OCI-LY7 (cell line): ENCODE results near the gene ABCG2.

Source experiments
- EZH2phosphoT487 ChIP-seq: fragments of 200-600 bp; sonication (generic); IDR thresholded peaks from 2 replicates; pipeline ENCODE4 v1.6.1; 2018; ENCODE audit warnings: low read depth, borderline replicate concordance, mild to moderate bottlenecking, mixed run types, antibody characterized with exemption, low read length, moderate library complexity, mixed read lengths
- TF ChIP-seq, protein P1 (sequence below): fragments of 200-600 bp; sonication (generic); conservative IDR thresholded peaks from 2 replicates; pipeline ENCODE4 v1.5.1; 2014; ENCODE audit warnings: mild to moderate bottlenecking, antibody characterized with exemption, low read length, moderate library complexity, mixed read lengths

DNA sequence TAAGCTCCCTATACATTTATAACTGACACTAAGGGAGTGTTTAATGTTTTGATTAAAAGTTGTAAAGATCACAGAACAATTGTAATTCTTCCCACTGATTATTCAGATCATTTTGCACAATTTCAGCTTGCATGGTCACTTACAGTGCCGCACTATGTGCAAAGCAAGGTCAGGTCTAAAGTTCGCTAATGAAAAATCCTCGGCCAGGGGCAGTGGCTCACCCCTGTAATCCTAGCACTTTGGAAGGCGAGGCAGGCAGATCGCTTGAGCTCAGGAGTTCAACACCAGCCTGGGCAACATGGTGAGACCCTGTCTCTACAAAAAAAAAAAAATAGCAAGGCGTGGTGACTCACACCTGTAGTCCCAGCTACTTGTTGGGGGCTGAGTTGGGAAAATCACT, 94.0 kb downstream of the ABCG2 start:
- TF ChIP-seq, protein P1, sequence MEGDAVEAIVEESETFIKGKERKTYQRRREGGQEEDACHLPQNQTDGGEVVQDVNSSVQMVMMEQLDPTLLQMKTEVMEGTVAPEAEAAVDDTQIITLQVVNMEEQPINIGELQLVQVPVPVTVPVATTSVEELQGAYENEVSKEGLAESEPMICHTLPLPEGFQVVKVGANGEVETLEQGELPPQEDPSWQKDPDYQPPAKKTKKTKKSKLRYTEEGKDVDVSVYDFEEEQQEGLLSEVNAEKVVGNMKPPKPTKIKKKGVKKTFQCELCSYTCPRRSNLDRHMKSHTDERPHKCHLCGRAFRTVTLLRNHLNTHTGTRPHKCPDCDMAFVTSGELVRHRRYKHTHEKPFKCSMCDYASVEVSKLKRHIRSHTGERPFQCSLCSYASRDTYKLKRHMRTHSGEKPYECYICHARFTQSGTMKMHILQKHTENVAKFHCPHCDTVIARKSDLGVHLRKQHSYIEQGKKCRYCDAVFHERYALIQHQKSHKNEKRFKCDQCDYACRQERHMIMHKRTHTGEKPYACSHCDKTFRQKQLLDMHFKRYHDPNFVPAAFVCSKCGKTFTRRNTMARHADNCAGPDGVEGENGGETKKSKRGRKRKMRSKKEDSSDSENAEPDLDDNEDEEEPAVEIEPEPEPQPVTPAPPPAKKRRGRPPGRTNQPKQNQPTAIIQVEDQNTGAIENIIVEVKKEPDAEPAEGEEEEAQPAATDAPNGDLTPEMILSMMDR = no peak
- TF ChIP-seq EZH2phosphoT487 = no peak
